Measurements from ENCODE around the gene COBL. TPM values are rescaled to one million over a fixed set of nuclear protein-coding genes. Genes with fewer than 3 reads are reported as not detected.

COBL gene
- polyA plus RNA-seq, 3 donors: not detected

GRCh38 chr7:51249187-51249945, 67.2 kb downstream of the COBL start:
- 90% methylated on average over 3 of the region's 5 CpGs for WGBS (ENCODE audit: insufficient coverage)
- Mint-ChIP-seq H3K4me1 (peaks cover 9% of the 10 kb centered on the region), H3K27me3 (ENCODE audit: low read depth in 3 of 3) (peaks cover 1 to 7% (median 4%) of the 10 kb centered on the region in 3 donors), H3K27ac (no peak overlapping the region), H3K36me3 (no peaks in the 10 kb centered on the region), H3K4me3 (no peak overlapping the region), H3K9me3 (peaks cover 0 to 4% (median 0%) of the 10 kb centered on the region in 7 donors)
- Histone ChIP-seq H3K9ac (ENCODE audit: insufficient read depth, low read length, poor library complexity, severe bottlenecking) (no peak overlapping the region), H4K20me1 (ENCODE audit: insufficient read depth, low read length) (no peaks in the 10 kb centered on the region), H3K4me1 (ENCODE audit: control insufficient read depth in 1 of 2, insufficient read depth in 2 of 2, low read length in 2 of 2) (peaks cover 0 to 5% of the 10 kb centered on the region in 2 donors), H3K9me3 (replicated peaks in 1 of 2; ENCODE audit: control insufficient read depth in 1 of 2, insufficient read depth in 1 of 2, low read length in 2 of 2) (no peaks in the 10 kb centered on the region), H2AFZ (ENCODE audit: insufficient read depth, low read depth, low read length, poor library complexity, severe bottlenecking) (no peak overlapping the region), H3K4me3 (replicated peaks in 1 of 3; ENCODE audit: low read depth in 2 of 3, low read length in 3 of 3) (no peak overlapping the region), H3K27ac (ENCODE audit: low read depth in 1 of 2, low read length in 2 of 2) (no peak overlapping the region), H3K27me3 (ENCODE audit: control insufficient read depth in 2 of 2, insufficient read depth in 2 of 2, low read length in 2 of 2) (no peaks in the 10 kb centered on the region), H3K79me2 (ENCODE audit: insufficient read depth, low read length) (no peaks in the 10 kb centered on the region), H3K4me2 (replicated peaks; ENCODE audit: extremely low read depth, low read length, poor library complexity, severe bottlenecking) (no peak overlapping the region), H3K36me3 (replicated peaks in 1 of 2; ENCODE audit: control insufficient read depth in 1 of 2, insufficient read depth in 2 of 2, low read length in 2 of 2) (no peaks in the 10 kb centered on the region)
- intact Hi-C loops (cut with micrococcal nuclease): no loop called here
- no peak for DNase-seq
- TF ChIP-seq CTCF (IDR thresholded peaks at IDR 0.05): no peak

DNA sequence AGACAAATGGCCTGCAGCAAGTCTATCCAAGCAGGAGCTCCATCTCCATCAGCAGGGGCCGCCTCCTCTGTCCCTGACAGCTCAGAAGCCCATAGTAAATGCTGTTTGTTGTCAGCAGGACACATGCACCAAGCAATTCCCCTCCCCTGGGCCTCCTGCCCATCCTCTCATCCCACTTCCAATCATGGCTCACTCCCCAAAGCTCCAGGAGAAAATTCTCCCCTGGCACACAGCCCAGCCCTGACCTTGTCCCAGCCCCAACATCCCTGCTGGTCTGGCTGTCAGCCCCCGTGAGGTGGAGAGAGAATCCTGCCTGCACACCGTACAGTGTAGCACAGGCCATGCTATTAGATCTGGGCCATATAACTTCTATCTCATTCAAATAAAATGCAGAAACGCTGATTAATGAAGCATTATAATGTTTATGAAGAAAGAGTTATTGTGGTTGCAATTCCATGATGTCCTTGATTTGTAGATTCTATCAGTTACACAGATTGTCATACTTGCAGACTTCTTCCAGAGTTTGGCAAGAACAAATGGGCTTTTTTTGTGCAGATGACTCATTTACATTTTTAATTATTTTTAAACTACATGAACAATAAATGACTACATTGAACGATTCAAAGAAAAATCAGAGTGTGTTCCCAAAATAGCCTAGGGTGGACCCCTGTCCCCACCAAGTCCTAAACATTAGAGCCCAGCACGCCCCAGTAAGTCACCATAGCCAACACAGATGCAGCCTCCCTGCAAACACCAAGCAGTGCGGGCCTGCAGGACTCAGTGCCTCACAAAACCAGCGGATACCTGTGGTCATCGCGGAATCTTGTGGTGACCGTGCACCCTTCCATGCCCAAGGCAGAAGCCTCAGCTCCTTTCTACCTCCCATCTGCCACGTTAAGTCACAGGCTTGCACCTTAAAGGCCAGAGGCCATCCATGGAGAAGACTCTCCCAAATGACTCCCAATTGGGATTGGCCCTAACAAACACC, 70.1 kb downstream of the COBL start:
- TF ChIP-seq CTCF (IDR thresholded peaks at IDR 0.05): no peak
- H3K36me3 ChIP-seq (replicated peaks in 1 of 2; ENCODE audit: control insufficient read depth in 1 of 2, insufficient read depth in 2 of 2, low read length in 2 of 2): no peaks in the 10 kb centered on the region
- no peak overlapping the region for H2AFZ ChIP-seq (ENCODE audit: insufficient read depth, low read depth, low read length, poor library complexity, severe bottlenecking)
- intact Hi-C loops (cut with micrococcal nuclease): no loop called here
- Mint-ChIP-seq H3K27me3 (ENCODE audit: low read depth in 3 of 3) (peaks cover 1 to 4% (median 2%) of the 10 kb centered on the region in 3 donors), H3K4me3 (no peak overlapping the region), H3K36me3 (peaks cover 0 to 1% of the 10 kb centered on the region in 2 donors), H3K9me3 (peaks cover 0 to 7% (median 1%) of the 10 kb centered on the region in 7 donors), H3K4me1 (peaks cover 17% of the 10 kb centered on the region), H3K27ac (no peak overlapping the region)
- no peak overlapping the region for H3K4me3 ChIP-seq (replicated peaks in 1 of 3; ENCODE audit: low read depth in 2 of 3, low read length in 3 of 3)
- peaks cover 0 to 4% of the 10 kb centered on the region in 2 donors for H3K9me3 ChIP-seq (replicated peaks in 1 of 2; ENCODE audit: control insufficient read depth in 1 of 2, insufficient read depth in 1 of 2, low read length in 2 of 2)
- H3K4me1 ChIP-seq (ENCODE audit: control insufficient read depth in 1 of 2, insufficient read depth in 2 of 2, low read length in 2 of 2): peaks cover 0 to 5% of the 10 kb centered on the region in 2 donors
- no peak for DNase-seq
- whole genome bisulfite sequencing (ENCODE audit: insufficient coverage): 91% methylated on average over 10 of the region's 12 CpGs
- no peaks in the 10 kb centered on the region for H4K20me1 ChIP-seq (ENCODE audit: insufficient read depth, low read length)
- no peaks in the 10 kb centered on the region for H3K79me2 ChIP-seq (ENCODE audit: insufficient read depth, low read length)
- H3K4me2 ChIP-seq (replicated peaks; ENCODE audit: extremely low read depth, low read length, poor library complexity, severe bottlenecking): no peak overlapping the region
- H3K27me3 ChIP-seq (ENCODE audit: control insufficient read depth in 2 of 2, insufficient read depth in 2 of 2, low read length in 2 of 2): no peaks in the 10 kb centered on the region
- no peak overlapping the region for H3K27ac ChIP-seq (ENCODE audit: low read depth in 1 of 2, low read length in 2 of 2)
- H3K9ac ChIP-seq (ENCODE audit: insufficient read depth, low read length, poor library complexity, severe bottlenecking): no peak overlapping the region

Measured in CD14-positive monocyte (primary cell).